Measurements from ENCODE around the gene TMEM134. TPM values are rescaled to one million over a fixed set of nuclear protein-coding genes. Genes with fewer than 3 reads are reported as not detected.

TMEM134 gene
- total and polyA plus RNA-seq, 10 of the 15 experiments (the other 5 are each of a cell fraction or from before 2014, with no cell fraction given), result 1.6 to 93.8 (median 27.8) TPM

DNA sequence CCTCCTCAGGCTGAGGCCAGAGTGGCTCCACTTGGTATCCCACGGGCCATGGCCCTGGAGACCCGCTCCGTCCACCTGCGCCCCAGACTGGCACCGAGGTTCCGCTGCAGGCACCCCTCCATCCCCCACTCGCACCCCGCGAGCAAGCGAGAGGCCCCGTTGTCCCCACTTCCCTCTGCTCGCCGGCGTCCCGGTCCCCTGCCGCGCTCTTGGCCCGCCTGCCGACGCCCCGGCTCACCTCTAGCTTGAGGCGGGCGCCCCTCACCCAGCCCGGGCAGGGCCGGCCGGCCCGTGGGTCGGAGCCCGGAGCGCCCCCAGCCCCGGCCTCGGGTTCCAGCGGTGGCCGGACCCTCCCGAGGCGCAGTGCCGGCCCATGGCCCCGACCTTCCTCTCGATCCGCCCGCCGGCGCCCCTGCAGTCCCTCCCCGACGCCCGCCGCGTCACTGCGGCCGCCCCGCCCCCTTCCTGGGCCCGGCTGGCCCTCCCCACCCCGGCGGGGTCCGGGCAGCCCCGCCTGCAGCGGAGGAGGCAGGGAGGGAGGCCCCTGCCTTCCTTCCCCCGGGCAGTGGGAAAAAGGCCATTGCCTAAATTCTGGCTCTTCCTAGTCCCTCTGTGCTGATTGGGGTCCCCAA lies 36.0 kb upstream of the TMEM134 start, which contains the start of gene PITPNM1 (continued):
- TF ChIP-seq, protein P1, sequence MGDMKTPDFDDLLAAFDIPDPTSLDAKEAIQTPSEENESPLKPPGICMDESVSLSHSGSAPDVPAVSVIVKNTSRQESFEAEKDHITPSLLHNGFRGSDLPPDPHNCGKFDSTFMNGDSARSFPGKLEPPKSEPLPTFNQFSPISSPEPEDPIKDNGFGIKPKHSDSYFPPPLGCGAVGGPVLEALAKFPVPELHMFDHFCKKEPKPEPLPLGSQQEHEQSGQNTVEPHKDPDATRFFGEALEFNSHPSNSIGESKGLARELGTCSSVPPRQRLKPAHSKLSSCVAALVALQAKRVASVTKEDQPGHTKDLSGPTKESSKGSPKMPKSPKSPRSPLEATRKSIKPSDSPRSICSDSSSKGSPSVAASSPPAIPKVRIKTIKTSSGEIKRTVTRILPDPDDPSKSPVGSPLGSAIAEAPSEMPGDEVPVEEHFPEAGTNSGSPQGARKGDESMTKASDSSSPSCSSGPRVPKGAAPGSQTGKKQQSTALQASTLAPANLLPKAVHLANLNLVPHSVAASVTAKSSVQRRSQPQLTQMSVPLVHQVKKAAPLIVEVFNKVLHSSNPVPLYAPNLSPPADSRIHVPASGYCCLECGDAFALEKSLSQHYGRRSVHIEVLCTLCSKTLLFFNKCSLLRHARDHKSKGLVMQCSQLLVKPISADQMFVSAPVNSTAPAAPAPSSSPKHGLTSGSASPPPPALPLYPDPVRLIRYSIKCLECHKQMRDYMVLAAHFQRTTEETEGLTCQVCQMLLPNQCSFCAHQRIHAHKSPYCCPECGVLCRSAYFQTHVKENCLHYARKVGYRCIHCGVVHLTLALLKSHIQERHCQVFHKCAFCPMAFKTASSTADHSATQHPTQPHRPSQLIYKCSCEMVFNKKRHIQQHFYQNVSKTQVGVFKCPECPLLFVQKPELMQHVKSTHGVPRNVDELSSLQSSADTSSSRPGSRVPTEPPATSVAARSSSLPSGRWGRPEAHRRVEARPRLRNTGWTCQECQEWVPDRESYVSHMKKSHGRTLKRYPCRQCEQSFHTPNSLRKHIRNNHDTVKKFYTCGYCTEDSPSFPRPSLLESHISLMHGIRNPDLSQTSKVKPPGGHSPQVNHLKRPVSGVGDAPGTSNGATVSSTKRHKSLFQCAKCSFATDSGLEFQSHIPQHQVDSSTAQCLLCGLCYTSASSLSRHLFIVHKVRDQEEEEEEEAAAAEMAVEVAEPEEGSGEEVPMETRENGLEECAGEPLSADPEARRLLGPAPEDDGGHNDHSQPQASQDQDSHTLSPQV (IDR thresholded peaks at IDR 0.05), result 0 out of 2 replicates have a peak, but pooled peaks have one; percentile 21
- TF ChIP-seq BACH1 (IDR thresholded peaks at IDR 0.05; ENCODE audit: borderline replicate concordance) (peak; percentile 72; the same call in 1 of the 2 replicates), IKZF1 (conservative IDR thresholded peaks at IDR 0.05) (peak; percentile 56), CHD2 (IDR thresholded peaks at IDR 0.05; ENCODE audit: borderline replicate concordance, low read depth, low read length) (0 out of 2 replicates have a peak, but pooled peaks have one; percentile 31), LARP7 (IDR thresholded peaks at IDR 0.05) (peak; percentile 71; the same call in 1 of the 2 replicates), GATAD2B (conservative IDR thresholded peaks at IDR 0.05; ENCODE audit: low read depth) (peak; percentile 58; the same call in 1 of the 2 replicates), RBBP5 (conservative IDR thresholded peaks at IDR 0.05) (no peak), BHLHE40 (IDR thresholded peaks at IDR 0.05; ENCODE audit: borderline replicate concordance in 1 of 2, low read depth in 2 of 2, low read length in 1 of 2) (peak in 1 of 2 experiments; percentile 48; a peak in 2 of 4 replicates), SMC3 (IDR thresholded peaks at IDR 0.05; ENCODE audit: borderline replicate concordance, low read length) (peak; percentile 6; the same call in 1 of the 2 replicates), NR2F1 (conservative IDR thresholded peaks at IDR 0.05) (peak; percentile 57), ZSCAN29 (IDR thresholded peaks at IDR 0.05) (no peak), POLR2A (IDR thresholded peaks at IDR 0.05; ENCODE audit: low read depth, low read length) (peak; percentile 68), TARDBP (IDR thresholded peaks at IDR 0.05; ENCODE audit: borderline replicate concordance) (no peak), HDAC6 (IDR thresholded peaks at IDR 0.05; ENCODE audit: unreplicated experiment) (peak; percentile 53)
- TF ChIP-seq, protein P2, sequence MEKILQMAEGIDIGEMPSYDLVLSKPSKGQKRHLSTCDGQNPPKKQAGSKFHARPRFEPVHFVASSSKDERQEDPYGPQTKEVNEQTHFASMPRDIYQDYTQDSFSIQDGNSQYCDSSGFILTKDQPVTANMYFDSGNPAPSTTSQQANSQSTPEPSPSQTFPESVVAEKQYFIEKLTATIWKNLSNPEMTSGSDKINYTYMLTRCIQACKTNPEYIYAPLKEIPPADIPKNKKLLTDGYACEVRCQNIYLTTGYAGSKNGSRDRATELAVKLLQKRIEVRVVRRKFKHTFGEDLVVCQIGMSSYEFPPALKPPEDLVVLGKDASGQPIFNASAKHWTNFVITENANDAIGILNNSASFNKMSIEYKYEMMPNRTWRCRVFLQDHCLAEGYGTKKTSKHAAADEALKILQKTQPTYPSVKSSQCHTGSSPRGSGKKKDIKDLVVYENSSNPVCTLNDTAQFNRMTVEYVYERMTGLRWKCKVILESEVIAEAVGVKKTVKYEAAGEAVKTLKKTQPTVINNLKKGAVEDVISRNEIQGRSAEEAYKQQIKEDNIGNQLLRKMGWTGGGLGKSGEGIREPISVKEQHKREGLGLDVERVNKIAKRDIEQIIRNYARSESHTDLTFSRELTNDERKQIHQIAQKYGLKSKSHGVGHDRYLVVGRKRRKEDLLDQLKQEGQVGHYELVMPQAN (conservative IDR thresholded peaks at IDR 0.05), result peak; percentile 73; the same call in 1 of the 2 replicates

All from GM12878 (cell line).